NAMALWA (cell line): ENCODE measurements around the gene GXYLT2.

ENCODE experiments used
- DNase-seq: peaks from one replicate; pipeline ENCODE4 v3.0.0-alpha.2; 2015; ENCODE audit warnings: low spot score

The GXYLT2 gene

DNA sequence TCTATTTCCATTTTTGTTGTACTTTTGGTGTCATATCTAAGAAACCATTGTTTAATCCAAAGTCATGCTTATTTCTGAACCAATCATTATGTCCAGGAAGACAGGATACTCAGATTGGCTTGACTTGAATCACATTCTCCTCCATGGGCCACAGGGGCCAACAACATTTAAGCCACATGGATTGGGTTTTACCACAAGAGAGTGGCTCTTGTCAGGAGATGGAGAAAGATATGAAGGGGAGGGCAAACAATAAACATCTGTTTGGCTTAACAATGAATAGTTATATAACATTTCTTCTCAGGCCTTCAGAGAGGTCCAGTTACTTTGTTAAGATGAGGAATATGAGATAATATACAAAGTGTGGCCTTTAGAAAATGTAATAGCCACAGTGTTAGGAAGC, 44.6 kb downstream of the GXYLT2 start:
- DNase-seq: no peak

- peak; percentile 63 for DNase-seq
These were observed 50.8 kb downstream of the GXYLT2 start for GRCh38 chr3:72938471-72939265.

DNA sequence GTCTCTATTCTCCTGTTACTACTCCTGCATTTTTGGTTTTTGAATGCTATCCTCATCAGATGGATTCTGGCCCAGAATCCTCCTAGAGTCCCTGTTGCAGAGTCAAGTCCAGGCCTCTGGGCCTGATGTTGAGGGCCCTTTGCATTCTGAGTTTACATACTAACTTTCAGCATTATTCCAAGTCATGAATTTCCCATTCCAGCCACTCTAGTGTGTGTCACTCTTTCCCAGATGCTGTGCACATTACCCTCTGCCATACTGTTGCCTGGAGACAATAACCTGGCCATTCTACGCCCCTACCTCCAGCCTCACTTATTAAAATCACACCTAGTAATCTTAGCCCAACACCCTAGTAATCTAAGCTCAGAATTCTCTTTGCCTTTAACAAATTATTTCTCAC, 53.4 kb downstream of the GXYLT2 start:
- DNase-seq: no peak

DNA sequence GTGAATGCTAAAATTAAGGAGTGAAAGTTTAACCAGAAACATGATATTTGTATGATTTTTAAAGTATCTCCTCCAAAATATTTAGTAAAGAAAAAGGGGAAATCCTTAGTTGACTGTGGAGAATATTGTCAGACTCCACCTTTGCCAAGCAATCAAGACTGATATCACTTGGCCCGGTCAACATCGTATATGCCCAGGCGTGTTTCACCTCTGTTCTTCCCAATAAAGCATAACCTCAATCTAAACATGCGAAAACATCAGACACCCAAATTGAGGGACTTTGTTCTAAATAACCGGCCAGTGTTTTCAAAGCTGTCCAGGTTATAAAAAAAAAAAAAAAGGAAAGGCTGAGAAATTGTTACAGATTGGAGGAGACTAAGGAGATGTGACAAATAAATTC, 54.6 kb downstream of the GXYLT2 start:
- no peak for DNase-seq

GRCh38 chr3:72944696-72945095, 56.9 kb downstream of the GXYLT2 start:
- DNase-seq: no peak

GRCh38 chr3:72947715-72948490, 60.1 kb downstream of the GXYLT2 start:
- DNase-seq: no peak

DNA sequence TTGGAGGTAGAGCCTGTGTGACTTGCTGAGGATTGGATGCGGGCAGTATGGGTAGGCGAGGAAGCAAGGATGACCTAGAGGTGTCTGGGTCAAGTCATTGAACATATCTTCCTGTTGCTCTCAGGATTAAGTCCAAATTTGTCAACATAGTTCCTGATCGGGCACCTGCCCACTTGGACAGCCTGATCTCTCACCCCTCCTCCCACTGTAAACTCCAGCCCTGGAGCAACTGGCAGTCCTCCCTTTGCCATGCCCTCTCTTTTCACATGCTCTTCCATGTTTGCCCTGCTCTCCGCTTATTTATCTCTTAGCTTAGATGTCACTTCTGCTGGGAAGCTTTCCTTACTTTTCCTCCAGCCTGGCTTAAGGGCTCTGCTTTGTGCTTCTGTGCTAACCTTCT, 61.2 kb downstream of the GXYLT2 start:
- no peak for DNase-seq

GRCh38 chr3:72950372-72950771, 62.5 kb downstream of the GXYLT2 start:
- DNase-seq: no peak

DNA sequence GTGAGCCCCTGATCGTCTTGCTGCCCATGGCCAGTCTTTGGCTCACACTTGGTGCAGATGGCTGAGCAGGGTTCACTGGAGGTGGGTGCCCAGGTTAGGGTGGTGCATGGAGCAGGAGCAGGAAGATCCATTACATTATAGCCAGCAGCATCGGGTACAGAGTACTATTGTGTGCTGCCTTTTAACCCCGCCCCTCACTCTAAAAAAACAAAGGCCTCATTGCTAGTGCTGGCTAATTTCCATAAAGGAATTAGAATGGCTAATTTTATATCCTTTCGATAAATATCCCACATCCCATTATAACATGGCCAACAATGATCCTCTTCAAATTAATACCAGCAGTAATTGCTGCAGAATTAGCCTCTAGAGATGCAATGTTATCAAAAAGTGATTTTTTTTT, 63.0 kb downstream of the GXYLT2 start:
- no peak for DNase-seq

DNA sequence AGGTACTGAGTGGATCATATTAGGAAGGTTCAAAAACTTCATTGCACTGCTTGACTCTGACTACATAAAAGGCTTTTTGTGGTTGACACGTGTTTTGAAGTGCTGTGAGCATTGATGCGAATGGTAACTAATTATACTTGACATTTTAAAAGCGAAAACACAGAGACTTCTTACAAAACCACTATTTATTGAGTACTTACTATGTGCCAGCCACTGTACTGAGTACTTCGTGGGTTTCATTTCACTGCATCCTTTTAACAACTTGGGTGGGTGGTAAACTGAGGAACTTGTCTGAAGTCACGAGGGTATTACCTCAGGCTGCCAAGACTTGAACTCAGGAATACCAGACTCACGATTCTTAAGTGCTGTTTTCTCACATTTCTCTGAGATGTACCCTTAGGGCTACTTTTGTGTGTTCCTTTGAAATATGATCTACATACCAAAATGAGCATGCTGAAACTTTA, 63.4 kb downstream of the GXYLT2 start:
- DNase-seq: no peak

DNA sequence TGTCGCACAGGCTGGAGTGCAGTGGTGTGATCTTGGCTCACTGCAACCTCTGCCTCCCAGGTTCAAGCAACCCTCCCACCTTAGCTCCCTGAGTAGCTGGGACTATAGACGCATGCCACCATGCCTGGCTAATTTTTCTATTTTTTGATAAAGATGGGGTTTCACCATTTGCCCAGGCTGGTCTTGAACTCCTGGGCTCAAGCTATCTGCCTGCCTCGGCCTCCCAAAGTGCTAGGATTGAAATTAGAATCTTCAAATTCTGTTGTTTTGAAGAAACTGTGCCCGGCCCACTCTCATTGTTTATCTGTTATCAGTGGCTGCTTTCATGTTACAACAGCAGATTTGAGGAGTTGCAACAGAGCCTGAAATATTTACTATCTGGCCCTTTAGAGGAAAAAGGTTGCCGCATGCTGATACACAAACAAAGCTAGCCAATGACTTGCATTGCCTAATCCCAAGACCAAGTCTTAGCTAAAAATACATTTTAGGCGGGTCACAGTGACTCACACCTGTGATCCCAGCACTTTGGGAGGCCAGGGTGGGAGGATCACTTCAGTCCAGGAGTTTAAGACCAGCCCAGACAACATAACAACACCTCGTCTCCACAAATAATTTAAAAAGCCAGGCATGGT, 65.6 kb downstream of the GXYLT2 start:
- DNase-seq: no peak

GRCh38 chr3:72957297-72957696, 69.5 kb downstream of the GXYLT2 start:
- no peak for DNase-seq

DNA sequence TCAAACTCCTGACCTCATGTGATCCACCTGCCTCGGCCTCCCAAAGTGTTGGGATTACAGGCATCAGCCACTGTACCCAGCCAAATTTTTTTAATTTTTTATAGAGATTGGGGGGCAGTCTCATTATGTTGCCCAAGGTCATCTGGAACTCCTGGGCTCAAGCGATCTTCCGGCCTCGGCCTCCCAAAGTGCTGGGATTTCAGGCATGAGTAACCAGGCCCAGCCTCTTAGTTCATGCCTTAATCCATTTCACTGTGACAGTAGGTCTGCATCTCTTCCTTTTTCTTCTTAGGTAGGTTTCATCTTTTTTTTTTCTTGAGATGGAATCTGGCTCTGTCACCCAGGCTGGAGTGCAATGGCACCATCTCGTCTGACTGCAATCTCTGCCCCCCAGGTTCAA, 71.5 kb downstream of the GXYLT2 start:
- no peak for DNase-seq

DNA sequence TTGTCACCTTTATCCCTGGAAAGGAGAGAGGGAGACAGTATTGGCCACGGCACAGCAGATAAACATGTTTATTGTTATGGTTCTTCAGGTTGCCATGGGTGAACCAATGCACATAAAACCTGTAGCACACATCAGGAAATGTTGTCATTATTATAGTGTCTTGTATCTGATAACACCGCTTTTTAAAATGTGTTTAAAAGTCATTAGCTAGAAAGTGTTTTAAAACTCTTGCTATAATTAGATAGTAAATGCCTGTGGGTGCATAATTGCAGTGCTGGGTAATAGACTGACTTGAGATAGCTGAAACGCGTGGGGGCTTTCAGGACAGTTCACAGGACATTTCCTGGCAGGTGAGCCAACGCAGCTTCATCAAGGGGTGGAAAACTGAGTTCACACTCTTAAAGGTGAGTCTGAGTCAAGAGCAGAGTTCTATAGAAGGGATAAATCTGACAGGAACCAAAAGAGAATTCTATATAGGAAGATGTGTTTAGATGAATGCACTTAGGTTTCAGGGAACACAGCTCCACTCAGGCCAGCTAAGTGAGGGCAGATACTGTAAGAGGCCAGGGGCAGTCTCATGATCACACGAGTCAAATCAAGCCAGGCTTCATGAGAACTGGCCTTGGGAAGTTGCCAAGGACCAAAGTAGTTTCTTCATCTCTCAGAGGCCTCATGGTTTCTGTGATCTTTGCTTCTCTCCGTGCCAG, 73.1 kb downstream of the GXYLT2 start:
- DNase-seq: no peak

GRCh38 chr3:72961752-72962151, 73.9 kb downstream of the GXYLT2 start:
- DNase-seq: no peak

DNA sequence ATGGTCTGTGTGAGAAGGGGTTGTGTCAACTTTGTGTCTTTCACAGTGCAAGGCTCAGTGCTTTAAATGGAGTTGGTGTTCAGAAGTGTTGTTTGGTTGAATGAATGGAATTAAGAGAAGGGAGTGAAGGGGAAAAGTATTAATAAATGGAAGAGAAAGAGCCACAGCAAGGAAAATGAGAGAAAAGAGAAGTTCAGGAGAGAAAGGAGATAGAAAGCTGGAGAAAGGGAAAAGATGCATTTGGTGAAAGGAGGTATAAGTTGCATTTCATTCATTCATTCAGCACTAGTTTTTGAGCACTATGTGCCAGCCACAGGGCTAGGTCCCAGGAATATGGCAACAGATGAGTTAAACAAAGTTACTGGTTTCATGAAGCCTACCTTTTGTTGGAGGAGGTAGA, 74.5 kb downstream of the GXYLT2 start:
- DNase-seq: no peak

GRCh38 chr3:72964633-72965032, 76.8 kb downstream of the GXYLT2 start:
- no peak for DNase-seq

- no peak for DNase-seq
These were observed 80.4 kb downstream of the GXYLT2 start for GRCh38 chr3:72968266-72968664.

DNA sequence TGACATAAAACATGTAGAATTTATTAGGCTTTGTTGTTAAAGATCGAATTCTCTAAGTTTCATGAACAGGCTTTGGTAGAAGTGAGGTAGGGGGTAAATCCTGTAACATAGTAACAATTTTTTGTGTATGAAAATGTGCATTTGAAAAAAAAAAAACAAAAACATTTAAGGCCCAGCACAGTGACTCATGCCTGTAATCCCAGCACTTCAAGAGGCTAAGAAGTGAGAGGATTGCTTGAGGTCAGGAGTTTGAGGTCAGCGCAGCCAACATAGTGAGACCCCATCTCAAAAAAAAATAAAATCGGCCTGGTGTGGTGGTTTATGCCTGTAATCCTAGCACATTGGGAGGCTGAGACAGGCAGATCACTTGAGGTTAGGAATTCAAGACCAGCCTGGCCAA, 81.9 kb downstream of the GXYLT2 start:
- no peak for DNase-seq

DNA sequence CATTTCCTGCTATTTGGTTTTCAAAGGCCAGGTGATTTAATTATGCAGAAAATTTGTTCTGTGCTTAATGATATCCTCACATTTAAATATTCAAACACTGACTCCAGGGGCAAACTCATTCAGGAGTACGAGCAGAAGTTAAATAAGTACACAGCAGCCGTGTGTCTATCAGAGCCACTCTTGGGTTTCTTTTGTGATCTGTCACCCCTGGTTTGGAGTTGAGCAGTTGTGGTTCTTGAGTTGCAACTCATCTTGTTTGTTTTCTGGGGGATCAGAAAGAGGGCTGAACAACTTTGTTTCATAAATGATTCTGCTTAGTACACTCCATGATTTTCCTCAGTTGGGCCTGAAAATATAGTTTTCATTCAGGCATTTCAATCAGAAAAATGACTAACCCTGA, 83.1 kb downstream of the GXYLT2 start:
- no peak for DNase-seq

DNA sequence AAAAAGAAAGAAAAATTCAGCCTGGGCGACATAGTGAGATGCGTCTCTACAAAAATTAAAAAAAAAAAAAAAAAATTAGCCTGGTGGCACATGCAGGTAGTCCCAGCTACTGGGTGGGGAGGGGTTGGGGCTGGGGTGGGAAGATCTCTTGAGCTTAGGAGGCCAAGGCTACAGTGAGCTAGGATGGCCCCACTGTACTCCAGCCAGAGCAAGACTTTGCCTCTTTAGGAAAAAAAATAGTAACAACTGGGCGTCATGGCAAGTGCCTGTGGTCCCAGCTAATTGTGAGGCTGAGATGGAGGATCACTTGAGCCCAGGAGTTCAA, 84.8 kb downstream of the GXYLT2 start:
- DNase-seq: no peak

DNA sequence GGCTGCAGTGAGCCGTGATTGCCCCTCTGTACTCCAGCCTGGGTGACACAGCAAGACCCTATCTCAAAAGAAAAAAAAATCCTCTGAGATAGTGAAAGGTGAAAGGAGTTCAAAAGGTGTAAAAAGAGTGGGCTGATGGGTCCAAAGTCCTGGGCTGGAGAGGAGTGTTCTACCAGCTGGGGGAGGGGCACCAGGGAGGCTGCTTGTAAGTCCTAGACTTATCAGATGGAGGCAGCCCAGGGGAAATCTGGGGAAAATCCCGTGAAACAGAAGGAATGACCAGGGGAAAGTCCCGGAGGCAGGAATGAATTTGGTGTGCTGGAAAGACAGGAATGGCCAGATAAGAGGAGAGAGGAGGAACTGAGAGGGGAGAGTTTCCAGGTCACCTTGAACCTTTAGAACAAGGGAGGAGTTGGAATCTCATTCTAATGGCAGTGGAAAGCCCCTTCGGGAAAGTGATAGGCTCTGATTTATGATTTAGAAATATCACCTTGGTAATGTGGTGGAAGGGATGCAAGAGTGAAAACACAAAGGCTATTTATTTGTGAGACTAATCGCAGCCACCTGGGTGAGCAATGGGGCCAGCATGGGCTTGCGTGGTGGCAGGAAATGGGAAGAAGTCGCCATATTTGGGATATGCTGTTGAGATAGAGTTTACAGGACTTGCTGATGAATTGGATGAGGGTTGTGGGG, 85.3 kb downstream of the GXYLT2 start:
- DNase-seq: no peak
